Stimulated activated CD4-positive, alpha-beta T cell treated with anti-CD3 and anti-CD28 coated beads, Interleukin-12 subunit alpha, Interleukin-12 subunit beta, amount 100 ng/mL, for 48 hours (primary cell): ENCODE data around the gene SERTAD2.

Experiments
- DNase-seq, 3 donors: peaks; one replicate each; pipeline ENCODE4 v3.0.0-alpha.2; 2020; ENCODE audit warnings: low read depth in 2 of 3, low spot score in 1 of 3

The SERTAD2 gene

GRCh38 chr2:64675860-64676259 lies 22.1 kb upstream of the SERTAD2 start:
- DNase-seq: peak; percentile 53 to 75 (median 69)

- no peak for DNase-seq
Observed at GRCh38 chr2:64672708-64673107, 19.0 kb upstream of the SERTAD2 start.

GRCh38 chr2:64670047-64670446 lies 16.3 kb upstream of the SERTAD2 start:
- no peak for DNase-seq

GRCh38 chr2:64669288-64669687 lies 15.6 kb upstream of the SERTAD2 start:
- no peak for DNase-seq

GRCh38 chr2:64668542-64668941 lies 14.8 kb upstream of the SERTAD2 start:
- no peak for DNase-seq

- no peak for DNase-seq
Observed at GRCh38 chr2:64667535-64667934, 13.8 kb upstream of the SERTAD2 start.

- no peak for DNase-seq
Observed at GRCh38 chr2:64666810-64667438, 13.2 kb upstream of the SERTAD2 start.

- no peak for DNase-seq
Observed at GRCh38 chr2:64665709-64666108, 12.0 kb upstream of the SERTAD2 start.

GRCh38 chr2:64663402-64663801 lies 9.7 kb upstream of the SERTAD2 start:
- no peak for DNase-seq

- DNase-seq: no peak
Observed at GRCh38 chr2:64661741-64662169, 8.0 kb upstream of the SERTAD2 start.

GRCh38 chr2:64659252-64659651 lies 5.5 kb upstream of the SERTAD2 start:
- DNase-seq: no peak

- no peak for DNase-seq
Observed at GRCh38 chr2:64658269-64658668, 4.6 kb upstream of the SERTAD2 start.

- DNase-seq: no peak
Observed at GRCh38 chr2:64657411-64657810, 3.7 kb upstream of the SERTAD2 start.

- no peak for DNase-seq
Observed at GRCh38 chr2:64656379-64656778, 2.7 kb upstream of the SERTAD2 start.

GRCh38 chr2:64655873-64656272 lies 2.2 kb upstream of the SERTAD2 start:
- DNase-seq: no peak

- DNase-seq: no peak
Observed at GRCh38 chr2:64655018-64655664, 1.4 kb upstream of the SERTAD2 start.

- peak in 1 of 3 donors; percentile 38 for DNase-seq
Observed at GRCh38 chr2:64654063-64654811, 524 bp upstream of the SERTAD2 start.

GRCh38 chr2:64652231-64653108 lies 1.2 kb downstream of the SERTAD2 start:
- no peak for DNase-seq

- DNase-seq: no peak
Observed at GRCh38 chr2:64651590-64651989, 2.1 kb downstream of the SERTAD2 start.

- DNase-seq: no peak
Observed at GRCh38 chr2:64650722-64651338, 2.9 kb downstream of the SERTAD2 start.

GRCh38 chr2:64650296-64650695 lies 3.4 kb downstream of the SERTAD2 start:
- no peak for DNase-seq
